GM18951 (cell line): Measurements from ENCODE around the gene KCTD16.

ENCODE experiments used
- POLR2A ChIP-seq: IDR thresholded peaks from 4 replicates; pipeline ENCODE4 v1.6.1; 2011; ENCODE audit warnings: mild to moderate bottlenecking; ENCODE audit not compliant: insufficient read length, insufficient read depth; ENCODE audit errors: extremely low read depth
- in situ Hi-C: fragments of 300-500 bp; cut with MboI; formaldehyde crosslinking; loops from one replicate; pipeline ENCODE4 v1.12.0; 2022; ENCODE audit warnings: low sequenced_read_pairs, mixed read lengths, inconsistent platforms; ENCODE audit not compliant: unreplicated experiment

The KCTD16 gene

DNA sequence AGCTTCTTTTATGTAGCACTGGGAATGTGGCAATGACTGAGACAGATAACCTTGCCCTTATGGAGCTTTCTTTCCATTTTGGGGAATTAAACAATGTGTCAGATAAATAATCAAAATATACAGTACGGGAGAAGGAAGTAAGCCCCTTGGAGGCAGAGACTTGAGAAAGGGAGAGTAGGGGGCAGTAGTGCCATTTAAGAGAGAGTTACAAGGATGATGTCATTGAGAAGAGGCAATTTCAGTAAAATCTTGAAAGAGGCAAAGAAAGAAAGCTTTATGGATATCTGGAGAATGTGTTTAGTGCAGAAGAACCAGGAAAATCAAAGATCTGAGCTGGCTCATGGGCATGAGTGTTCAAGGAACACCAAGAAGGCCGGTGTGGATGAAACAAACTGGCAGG, 77.3 kb downstream of the KCTD16 start:
- no peak for TF ChIP-seq POLR2A
- in situ Hi-C loops: no loop called here

DNA sequence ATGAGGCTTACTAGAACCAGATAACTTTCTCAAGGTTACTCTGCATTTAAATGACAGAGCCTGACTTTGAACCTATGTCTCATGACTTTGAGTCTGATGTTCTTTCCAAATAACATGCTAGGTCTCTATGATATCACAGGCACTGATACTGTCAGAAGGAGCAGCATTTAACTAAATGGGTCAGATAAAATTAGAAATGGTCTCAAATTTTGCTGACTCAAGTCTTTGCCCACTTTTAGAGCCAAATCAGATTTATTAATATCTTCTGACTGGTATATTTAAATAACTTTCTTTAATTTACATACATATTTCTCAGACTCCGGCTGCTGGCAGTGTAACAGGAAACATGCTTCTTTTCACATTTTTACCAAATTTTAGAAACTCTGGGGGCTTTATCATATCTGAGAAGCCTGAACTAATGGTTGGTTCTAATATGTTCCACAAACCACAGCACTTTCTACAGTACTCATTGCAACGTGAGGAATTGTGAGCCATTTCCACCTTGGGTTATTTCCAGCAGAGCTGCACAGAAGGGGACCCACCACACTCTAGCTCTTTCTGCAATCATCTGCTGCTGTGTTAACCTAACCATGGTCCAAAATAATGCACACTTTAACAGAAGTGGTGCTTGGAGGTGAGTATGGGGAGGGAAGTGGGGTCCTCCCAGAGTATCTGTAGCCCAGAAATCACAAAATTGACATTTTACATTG, 79.2 kb downstream of the KCTD16 start:
- TF ChIP-seq POLR2A: no peak
- in situ Hi-C loops: no loop called here

DNA sequence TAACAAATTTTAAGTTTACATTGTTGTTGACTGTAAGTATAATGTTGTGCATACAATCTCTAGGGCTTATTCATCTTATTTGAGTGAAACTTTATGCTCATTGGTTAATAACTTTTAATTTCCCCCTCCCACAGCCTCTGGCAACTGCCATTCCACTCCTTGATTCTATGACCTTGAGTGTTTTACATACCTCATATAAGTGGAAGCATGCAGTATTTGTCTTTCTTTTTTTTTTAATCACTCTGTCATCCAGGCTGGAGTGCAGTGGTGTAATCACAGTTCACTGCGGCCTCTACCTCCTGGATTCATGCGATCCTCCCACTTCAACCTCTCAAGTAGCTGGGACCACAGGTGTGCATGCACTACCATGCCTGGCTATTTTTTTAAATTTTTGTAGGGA, 83.9 kb downstream of the KCTD16 start:
- TF ChIP-seq POLR2A: no peak
- in situ Hi-C loops: no loop called here

DNA sequence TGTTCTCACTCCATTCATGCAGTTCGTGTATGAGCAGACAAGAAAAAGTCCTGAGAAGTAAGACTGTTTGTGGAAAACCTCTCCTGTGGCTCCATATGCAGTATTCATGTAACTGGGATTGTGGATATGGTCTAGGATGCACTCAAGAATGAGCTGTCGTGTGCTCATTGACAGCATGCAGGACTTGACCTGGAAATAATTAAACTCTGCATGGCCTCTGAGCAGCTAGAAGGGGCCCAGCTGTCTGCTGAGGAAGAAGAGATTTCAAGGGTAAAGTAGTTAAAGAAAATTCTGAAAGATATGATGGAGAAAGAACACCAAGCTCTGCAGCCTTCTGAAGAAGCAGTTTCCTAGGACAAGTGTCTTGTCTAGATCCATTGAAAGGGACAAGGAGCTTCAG, 89.4 kb downstream of the KCTD16 start:
- TF ChIP-seq POLR2A: no peak
- in situ Hi-C loops: no loop called here

DNA sequence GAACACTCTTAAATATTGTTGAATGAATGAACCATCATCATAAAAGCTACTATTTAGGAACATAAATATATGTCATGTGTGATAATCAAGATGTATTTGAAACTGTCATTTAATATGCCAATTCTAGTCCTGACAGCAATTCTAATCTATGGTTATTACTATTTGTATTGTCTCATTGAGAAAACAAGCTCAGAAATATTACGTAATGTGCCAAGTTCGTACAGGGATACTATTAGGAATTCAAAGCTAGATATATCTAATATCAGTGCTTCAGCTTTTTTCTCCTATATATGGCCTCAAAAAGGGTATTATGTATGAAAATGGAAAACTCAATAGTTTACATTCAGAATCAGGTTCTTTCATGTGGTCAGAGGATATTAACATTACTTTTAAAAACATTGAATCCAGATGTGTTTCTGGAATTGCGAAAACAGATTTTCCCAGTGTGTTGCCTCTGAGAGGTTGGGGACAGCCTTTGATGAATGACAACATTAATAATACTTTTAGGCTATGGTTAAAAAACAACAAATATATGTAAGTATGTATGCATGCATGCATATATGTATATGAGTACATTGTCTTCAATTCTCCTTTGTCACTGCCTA, 95.1 kb downstream of the KCTD16 start:
- in situ Hi-C loops: no loop called here
- no peak for TF ChIP-seq POLR2A

DNA sequence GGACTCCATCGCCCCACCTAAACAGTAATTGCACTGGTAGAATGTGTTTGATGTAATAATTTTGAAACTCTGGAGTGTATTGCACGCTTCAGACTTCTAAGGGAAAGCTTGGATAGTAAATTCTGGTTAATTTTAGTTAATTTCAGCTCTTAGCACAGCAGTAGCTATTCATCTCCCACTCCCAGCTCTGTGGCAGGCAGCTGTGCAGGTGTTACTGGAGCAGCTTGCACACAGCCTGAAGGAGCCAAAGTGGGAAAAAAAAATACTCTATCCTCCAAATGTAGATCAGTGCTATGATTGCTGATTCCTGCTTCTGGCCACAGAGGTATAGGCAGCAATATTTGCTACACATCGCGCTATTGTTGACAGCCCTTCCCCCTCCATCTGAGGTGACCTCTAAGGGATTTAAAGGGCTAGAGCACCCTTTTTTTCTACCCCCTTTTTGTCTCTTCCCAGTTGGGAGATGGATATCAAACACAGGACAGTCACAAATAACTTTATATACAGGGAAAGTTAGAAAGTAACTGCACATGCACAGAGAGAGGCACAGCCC, 97.4 kb downstream of the KCTD16 start:
- in situ Hi-C loops: no loop called here
- TF ChIP-seq POLR2A: no peak

DNA sequence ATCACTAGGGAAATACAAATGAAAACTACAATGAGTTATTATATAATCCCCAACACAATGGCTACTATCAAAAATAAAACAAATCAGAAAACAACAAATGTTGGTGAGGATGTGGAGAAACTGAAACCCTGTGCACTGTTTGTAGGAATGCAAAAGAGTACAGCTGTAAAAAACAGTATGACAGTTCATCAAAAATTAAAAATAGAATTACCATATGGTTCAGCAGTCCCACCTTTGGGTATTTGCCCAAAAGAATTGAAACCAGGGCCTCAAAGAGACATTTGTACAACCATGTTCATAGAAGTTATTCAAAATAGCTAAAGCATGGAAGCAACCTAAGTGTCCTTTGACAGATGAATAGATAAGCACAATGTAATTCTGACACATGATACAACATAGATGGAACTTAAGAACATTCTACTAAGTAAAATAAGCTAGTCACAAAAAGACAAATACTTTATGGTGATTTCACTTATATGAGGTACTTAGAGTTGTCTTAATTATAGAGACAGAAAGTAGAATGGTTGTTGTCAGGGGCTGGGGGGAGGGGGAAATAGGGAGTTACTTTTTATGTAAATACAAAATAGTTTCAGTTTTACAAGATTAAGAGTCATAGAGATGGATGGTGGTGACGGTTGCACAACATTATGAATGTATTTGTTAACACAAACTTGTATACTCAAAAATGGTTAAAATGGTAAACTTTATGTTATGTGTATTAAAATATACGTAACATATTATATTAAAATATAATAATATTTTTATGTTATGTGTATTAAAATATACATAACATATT, 102.8 kb downstream of the KCTD16 start:
- in situ Hi-C loops: no loop called here
- no peak for TF ChIP-seq POLR2A

DNA sequence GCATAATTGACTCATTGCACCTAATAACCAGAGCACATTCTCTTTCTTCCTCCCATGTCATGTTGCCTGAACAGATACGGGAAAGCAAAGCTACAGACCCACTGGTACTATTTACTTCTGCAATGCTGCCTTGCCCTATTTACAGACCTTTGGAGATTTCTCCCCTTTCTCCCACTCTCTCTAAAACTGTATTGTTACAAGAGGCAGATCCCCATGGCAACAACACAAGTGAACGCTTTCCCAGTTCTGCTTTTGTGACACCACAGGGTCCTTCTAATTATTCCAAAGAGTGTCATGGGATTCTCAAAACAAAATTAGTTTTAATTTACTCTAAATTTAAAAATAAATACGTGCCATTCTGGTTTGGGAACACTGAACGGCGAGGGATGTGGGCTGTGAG, 104.7 kb downstream of the KCTD16 start:
- in situ Hi-C loops: no loop called here
- no peak for TF ChIP-seq POLR2A

DNA sequence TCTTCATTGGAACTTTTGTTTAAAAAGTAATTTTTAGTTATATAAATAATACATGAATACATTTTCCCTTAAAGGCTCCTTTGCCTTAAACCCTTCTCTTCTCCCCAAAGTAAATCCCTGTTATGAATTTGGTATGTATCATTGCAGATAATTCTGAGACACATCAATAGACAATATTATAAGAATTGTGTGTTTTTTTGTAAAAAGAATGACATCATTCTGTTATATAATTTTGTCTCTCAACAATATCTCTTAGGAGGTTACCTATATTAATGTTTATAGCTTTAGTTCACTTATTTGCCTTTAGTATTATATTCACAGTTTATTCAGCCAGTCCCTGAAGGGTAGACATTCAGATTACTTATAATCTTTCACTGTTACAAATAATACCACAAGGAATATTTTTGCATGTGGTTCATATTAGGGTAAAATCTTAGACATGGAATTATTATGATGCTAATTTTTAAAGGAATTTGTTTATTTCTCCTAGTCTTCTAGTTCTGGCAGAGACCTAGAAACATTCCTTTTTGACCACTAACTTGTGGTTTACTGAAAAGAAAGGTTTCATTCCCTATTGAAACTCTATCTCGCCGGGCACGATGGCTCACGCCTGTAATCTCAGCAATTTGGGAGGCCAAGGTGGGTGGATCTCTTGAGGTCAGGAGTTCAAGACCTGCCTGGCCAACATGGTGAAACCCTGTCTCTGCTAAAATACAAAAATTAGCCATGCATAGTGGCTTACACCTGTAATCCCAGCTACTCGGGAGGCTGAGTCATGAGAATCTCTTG, 105.6 kb downstream of the KCTD16 start:
- no peak for TF ChIP-seq POLR2A
- in situ Hi-C loops: no loop called here

DNA sequence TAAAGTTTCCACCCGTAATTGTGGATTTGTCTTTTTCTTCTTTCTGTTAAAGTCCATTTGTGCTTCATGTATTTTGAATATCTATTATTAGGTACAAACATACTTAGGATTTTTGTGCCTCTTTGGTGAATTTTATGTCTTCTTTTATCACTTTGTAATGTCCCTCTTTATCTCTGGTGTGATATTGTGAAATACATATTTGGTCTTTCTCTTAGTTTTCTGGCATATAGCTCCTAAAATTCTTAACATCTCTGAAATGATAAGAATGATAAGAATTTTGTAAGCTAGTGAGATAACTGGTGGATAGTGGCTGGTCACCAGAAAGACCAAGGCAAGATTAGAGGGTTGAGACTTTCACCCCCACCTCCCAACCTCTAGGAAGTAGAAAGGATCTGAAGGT, 111.1 kb downstream of the KCTD16 start:
- in situ Hi-C loops: no loop called here
- TF ChIP-seq POLR2A: no peak

DNA sequence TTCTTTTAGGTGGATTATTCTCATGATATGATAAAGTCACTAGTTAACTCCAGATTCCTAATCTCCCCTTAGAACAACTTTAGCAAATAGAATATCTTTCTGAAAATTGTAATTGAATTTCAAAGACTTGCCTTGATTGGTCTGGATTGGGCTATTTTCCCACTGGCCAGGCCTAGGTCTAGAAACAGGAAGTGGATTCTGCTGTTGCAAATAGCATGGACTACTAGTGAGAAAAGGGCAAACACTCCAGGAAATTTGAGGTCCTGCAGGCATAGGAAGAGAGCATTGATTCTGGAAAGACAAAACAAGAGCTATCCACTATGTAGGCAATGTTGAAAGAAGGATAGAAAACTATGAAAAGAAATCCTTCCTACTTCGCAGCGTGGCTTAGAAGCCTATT, 113.4 kb downstream of the KCTD16 start:
- TF ChIP-seq POLR2A: no peak
- in situ Hi-C loops: no loop called here

DNA sequence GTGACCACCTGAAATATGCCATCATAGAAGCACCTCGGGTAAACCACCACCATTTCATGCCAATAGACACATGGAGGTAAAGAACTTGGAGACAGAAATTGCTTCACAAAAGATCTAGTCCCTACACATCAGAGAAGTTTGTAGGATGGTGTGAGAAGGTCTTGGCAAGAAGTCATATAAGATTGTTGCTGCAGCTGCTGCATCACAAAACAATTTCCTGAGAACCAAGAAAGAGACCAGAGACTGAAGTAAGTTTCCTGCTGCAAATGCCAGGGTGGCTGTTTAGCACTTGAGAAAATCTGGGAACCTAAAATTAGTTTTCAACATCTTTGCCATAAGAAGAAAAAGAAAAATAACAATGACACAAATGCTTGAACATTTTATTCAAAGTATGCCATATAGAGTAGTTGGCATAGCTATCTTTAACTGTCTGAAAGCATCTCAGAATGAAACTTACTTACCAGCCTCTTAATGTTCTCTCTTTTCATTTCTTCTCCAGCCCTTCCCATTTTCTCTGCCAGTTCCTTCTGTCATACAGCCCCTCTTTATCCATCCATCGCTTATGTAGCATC, 114.3 kb downstream of the KCTD16 start:
- TF ChIP-seq POLR2A: no peak
- in situ Hi-C loops: no loop called here
